Sigmoid colon (tissue), 7 donors: ENCODE measurements around the gene DIPK1C. TPM values are rescaled to one million over a fixed set of nuclear protein-coding genes. Genes with fewer than 3 reads are reported as not detected.

ENCODE experiments used
- DNase-seq: peaks from one replicate; pipeline ENCODE4 v3.0.0-alpha.2; 2019
- H3K27ac ChIP-seq, 4 donors: fragments of 200-600 bp; sonication (generic); one replicate each; pipeline ENCODE4 v1.5.1; 2016 to 2019; ENCODE audit warnings: mild to moderate bottlenecking in 1 of 4
- H3K27me3 ChIP-seq, 3 donors: fragments of 200-600 bp; sonication (generic); one replicate each; pipeline ENCODE4 v1.5.1; 2019; ENCODE audit warnings: mild to moderate bottlenecking in 1 of 3
- H3K36me3 ChIP-seq, 4 donors: fragments of 200-600 bp; sonication (generic); one replicate each; pipeline ENCODE4 v1.5.1; 2016 to 2019
- H3K4me1 ChIP-seq, 4 donors: fragments of 200-600 bp; sonication (generic); one replicate each; pipeline ENCODE4 v1.5.1; 2017 to 2019
- H3K4me3 ChIP-seq, 4 donors: fragments of 200-600 bp; sonication (generic); one replicate each; pipeline ENCODE4 v1.5.1; 2017 to 2019; ENCODE audit warnings: mild to moderate bottlenecking in 2 of 4, moderate library complexity in 1 of 4
- H3K9me3 ChIP-seq, 4 donors: fragments of 200-600 bp in 3 of 4; sonication (generic) in 3 of 4; one replicate each; pipeline versions ENCODE4 v1.5.1 to v1.6.1; 2013 to 2019
- CTCF ChIP-seq, 4 experiments: fragments of 450-650 bp in 3 of 4; fragments of 200-600 bp in 1 of 4; IDR thresholded peaks; one replicate each; pipeline ENCODE4 v1.5.1; 2016 to 2019; ENCODE audit warnings: antibody characterized with exemption in 4 of 4, mild to moderate bottlenecking in 3 of 4, moderate library complexity in 2 of 4
- EP300 ChIP-seq, 4 donors: sonication (generic); formaldehyde crosslinking; IDR thresholded peaks; one replicate each; pipeline ENCODE4 v1.6.1; 2017; ENCODE audit warnings: antibody characterized with exemption in 4 of 4
- POLR2A ChIP-seq, 2 donors: fragments of 450-650 bp; IDR thresholded peaks; one replicate each; pipeline ENCODE4 v1.6.1; 2016; ENCODE audit warnings: antibody characterized with exemption in 2 of 2, mild to moderate bottlenecking in 2 of 2, moderate library complexity in 2 of 2
- POLR2AphosphoS5 ChIP-seq, 4 donors: sonication (generic); formaldehyde crosslinking; IDR thresholded peaks; one replicate each; pipeline ENCODE4 v1.6.1; 2017; ENCODE audit warnings: antibody characterized with exemption in 4 of 4
- WGBS, 2 donors: extraction: QIAGEN DNeasy Blood & Tissue Kit; methylation state at CpG; one replicate each; pipeline ENCODE4 v1.1.7; 2013; 5-methylcytosine and 5-hydroxymethylcytosine counted together
- intact Hi-C: fragments of 100-400 bp; cut with DNase I; formaldehyde crosslinking; loops from one replicate; pipeline ENCODE4 v1.15.1; 2023
- polyA plus RNA-seq, 3 donors: library from polyadenylated mRNA; stranded (reverse); fragments of 200-250 nt; gene quantifications; one replicate each; pipeline ENCODE4 v1.2.3, GENCODE V29; 2013
- total RNA-seq, 4 donors: library from RNA; depleted of rRNA; stranded (reverse); fragments of >200 nt; gene quantifications; one replicate each; pipeline ENCODE4 v1.1.0, GENCODE V29; 2016
- donor health status: healthy with polysubstance abuse.
- donor health status: Bipolar disorder and iron deficiency.
- donor health status: healthy.

Gene DIPK1C
- total and polyA plus RNA-seq, 7 donors, result 0.48 to 1.1 (median 0.95) TPM; not detected in 3

GRCh38 chr18:74411475-74411874 lies 45.6 kb downstream of the DIPK1C start:
- no peak overlapping the region for H3K27ac ChIP-seq
- no peak overlapping the region for H3K4me3 ChIP-seq
- H3K9me3 ChIP-seq, result no peaks in the 10 kb centered on the region
- 82 to 87% methylated on average over 9 of the region's 9 CpGs for WGBS, 2 donors
- TF ChIP-seq EP300 (IDR thresholded peaks at IDR 0.05), result no peak
- TF ChIP-seq CTCF (IDR thresholded peaks at IDR 0.05), result no peak
- no peak for TF ChIP-seq POLR2A (IDR thresholded peaks at IDR 0.05)
- no peak for TF ChIP-seq POLR2AphosphoS5 (IDR thresholded peaks at IDR 0.05)
- DNase-seq, result no peak
- H3K27me3 ChIP-seq, result no peaks in the 10 kb centered on the region
- H3K36me3 ChIP-seq, result no peaks in the 10 kb centered on the region
- peaks cover 0 to 10% (median 3%) of the 10 kb centered on the region in 4 donors for H3K4me1 ChIP-seq
- intact Hi-C loops, result no loop called here

- no peak for TF ChIP-seq CTCF (IDR thresholded peaks at IDR 0.05)
- no peak for TF ChIP-seq POLR2AphosphoS5 (IDR thresholded peaks at IDR 0.05)
- no peak for TF ChIP-seq POLR2A (IDR thresholded peaks at IDR 0.05)
- TF ChIP-seq EP300 (IDR thresholded peaks at IDR 0.05), result no peak
- Histone ChIP-seq H3K27me3 (no peaks in the 10 kb centered on the region), H3K27ac (no peak overlapping the region), H3K4me3 (no peak overlapping the region), H3K9me3 (no peaks in the 10 kb centered on the region), H3K4me1 (peaks cover 0 to 10% (median 3%) of the 10 kb centered on the region in 4 donors), H3K36me3 (no peaks in the 10 kb centered on the region)
- intact Hi-C loops, result no loop called here
- 71 to 77% methylated on average over 8 of the region's 8 CpGs for WGBS, 2 donors
- no peak for DNase-seq
Observed at GRCh38 chr18:74410441-74410992, 46.6 kb downstream of the DIPK1C start.

GRCh38 chr18:74407888-74408287 lies 49.2 kb downstream of the DIPK1C start:
- 13 to 17% methylated on average over 2 of the region's 2 CpGs for WGBS, 2 donors
- Histone ChIP-seq H3K27ac (no peak overlapping the region), H3K9me3 (no peaks in the 10 kb centered on the region), H3K27me3 (no peaks in the 10 kb centered on the region), H3K4me1 (peaks cover 0 to 10% (median 3%) of the 10 kb centered on the region in 4 donors), H3K36me3 (no peaks in the 10 kb centered on the region), H3K4me3 (no peak overlapping the region)
- no peak for TF ChIP-seq CTCF (IDR thresholded peaks at IDR 0.05)
- no peak for TF ChIP-seq EP300 (IDR thresholded peaks at IDR 0.05)
- no peak for TF ChIP-seq POLR2AphosphoS5 (IDR thresholded peaks at IDR 0.05)
- TF ChIP-seq POLR2A (IDR thresholded peaks at IDR 0.05), result no peak
- intact Hi-C loops, result no loop called here
- no peak for DNase-seq

GRCh38 chr18:74402806-74403433 lies 54.2 kb downstream of the DIPK1C start:
- TF ChIP-seq POLR2AphosphoS5 (IDR thresholded peaks at IDR 0.05) (no peak), EP300 (IDR thresholded peaks at IDR 0.05) (no peak), POLR2A (IDR thresholded peaks at IDR 0.05) (no peak), CTCF (IDR thresholded peaks at IDR 0.05) (no peak)
- no peak overlapping the region for H3K4me3 ChIP-seq
- 78 to 81% methylated on average over 9 of the region's 9 CpGs for WGBS, 2 donors
- peaks cover 0 to 9% (median 1%) of the 10 kb centered on the region in 4 donors for H3K4me1 ChIP-seq
- no peak for DNase-seq
- intact Hi-C loops, result no loop called here
- no peaks in the 10 kb centered on the region for H3K9me3 ChIP-seq
- H3K27me3 ChIP-seq, result no peaks in the 10 kb centered on the region
- no peak overlapping the region for H3K27ac ChIP-seq
- no peaks in the 10 kb centered on the region for H3K36me3 ChIP-seq
